Cardiac muscle cell (in vitro differentiated cells and primary cell): Measurements from ENCODE around the gene ABCF2. TPM values are rescaled to one million over a fixed set of nuclear protein-coding genes. Genes with fewer than 3 reads are reported as not detected.

Experiments used
- DNase-seq, 2 donors: peaks; one replicate each; pipeline versions ENCODE4 v3.0.0 to v3.0.0-alpha.2; 2010 to 2017; ENCODE audit warnings: low read depth in 1 of 2, low spot score in 1 of 2
- H3K27ac ChIP-seq: fragments of 200-600 bp; sonication (generic); 2 replicates; pipeline ENCODE4 v1.5.1; 2016
- H3K27me3 ChIP-seq: fragments of 200-600 bp; sonication (generic); 2 replicates; pipeline ENCODE4 v1.6.0; 2016; ENCODE audit warnings: control low read depth
- H3K36me3 ChIP-seq: fragments of 200-600 bp; sonication (generic); 2 replicates; pipeline ENCODE4 v1.5.1; 2016; ENCODE audit warnings: control low read depth
- H3K4me1 ChIP-seq: fragments of 200-600 bp; sonication (generic); 2 replicates; pipeline ENCODE4 v1.8.1; 2017; ENCODE audit warnings: low read depth, mild to moderate bottlenecking, mixed run types
- H3K4me3 ChIP-seq: fragments of 200-600 bp; sonication (generic); 2 replicates; pipeline ENCODE4 v1.5.1; 2016; ENCODE audit warnings: mild to moderate bottlenecking
- H3K9me3 ChIP-seq: fragments of 200-600 bp; sonication (generic); 2 replicates; pipeline ENCODE4 v1.5.1; 2017; ENCODE audit warnings: low read depth, mild to moderate bottlenecking, control low read depth
- CTCF ChIP-seq: IDR thresholded peaks from 2 replicates; pipeline ENCODE4 v1.5.1; 2012; ENCODE audit warnings: low read depth, mild to moderate bottlenecking, low read length
- polyA plus RNA-seq: library from polyadenylated mRNA; unstranded; fragments of >200 nt; fragmentation: Nextera tagmentation; extraction: Ambion mirVana; gene quantifications from 2 replicates; pipeline ENCODE4 v1.2.1, GENCODE V29; 2016
- total RNA-seq: library from RNA; depleted of rRNA; stranded (reverse); fragments of >200 nt; gene quantifications from 2 replicates; pipeline ENCODE4 v1.2.3, GENCODE V29; 2016

Gene ABCF2
- total and polyA plus RNA-seq, 2 experiments from 2014 or later = 32.7 to 34.3 TPM

GRCh38 chr7:151233804-151234203 lies 6.8 kb upstream of the ABCF2 start:
- H3K4me3 ChIP-seq = no peak overlapping the region
- peaks cover 4% of the 10 kb centered on the region for H3K4me1 ChIP-seq
- H3K27me3 ChIP-seq = no peaks in the 10 kb centered on the region
- H3K36me3 ChIP-seq = peaks cover 26% of the 10 kb centered on the region
- H3K27ac ChIP-seq = no peak overlapping the region
- no peaks in the 10 kb centered on the region for H3K9me3 ChIP-seq
- no peak for DNase-seq
- TF ChIP-seq CTCF = no peak

DNA sequence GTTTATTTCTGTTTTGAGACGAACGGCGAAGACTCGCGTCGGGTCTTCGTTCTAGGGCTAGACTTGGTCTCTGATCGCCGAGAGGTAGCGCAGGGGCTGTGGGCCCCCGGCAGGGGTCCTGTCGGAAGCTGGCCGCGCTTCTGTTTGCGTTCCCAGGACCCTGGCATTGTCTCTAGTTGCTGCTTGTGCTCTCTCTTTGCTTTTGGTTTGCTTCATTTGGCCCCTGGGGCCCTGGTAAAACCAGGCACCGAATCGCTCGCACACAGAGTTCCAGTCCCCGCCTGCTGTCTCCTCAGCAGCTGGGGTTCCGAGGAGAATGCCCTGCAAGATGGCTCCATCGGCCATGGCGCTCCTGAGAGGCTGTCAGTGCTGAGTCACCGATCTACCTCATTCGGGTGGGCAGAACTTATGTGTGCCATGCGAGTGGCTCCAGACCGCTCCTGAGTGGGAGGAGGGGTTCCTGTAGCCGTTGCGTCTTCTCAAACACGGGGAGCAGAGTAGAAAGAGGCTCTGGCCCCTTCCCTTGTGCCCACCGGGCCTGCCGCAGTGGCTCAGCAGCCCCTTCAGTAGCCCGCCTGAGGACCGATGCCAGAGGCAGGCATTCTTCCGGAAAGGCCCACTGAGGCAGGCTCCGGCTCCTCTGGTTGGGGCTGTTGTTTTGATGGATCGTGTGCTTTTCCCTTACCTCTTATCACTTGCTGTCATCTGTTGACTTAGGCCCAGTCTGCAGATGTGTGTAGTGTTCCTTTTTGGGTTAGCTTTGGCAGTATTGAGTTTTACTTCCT lies 6.1 kb upstream of the ABCF2 start:
- H3K4me3 ChIP-seq = peak overlapping the region; percentile 92
- peaks cover 19% of the 10 kb centered on the region for H3K36me3 ChIP-seq
- no peaks in the 10 kb centered on the region for H3K9me3 ChIP-seq
- peak overlapping the region; percentile 53 for H3K27ac ChIP-seq
- H3K4me1 ChIP-seq = peaks cover 9% of the 10 kb centered on the region
- peak; percentile 39 to 79 for DNase-seq
- no peak for TF ChIP-seq CTCF
- H3K27me3 ChIP-seq = no peaks in the 10 kb centered on the region

DNA sequence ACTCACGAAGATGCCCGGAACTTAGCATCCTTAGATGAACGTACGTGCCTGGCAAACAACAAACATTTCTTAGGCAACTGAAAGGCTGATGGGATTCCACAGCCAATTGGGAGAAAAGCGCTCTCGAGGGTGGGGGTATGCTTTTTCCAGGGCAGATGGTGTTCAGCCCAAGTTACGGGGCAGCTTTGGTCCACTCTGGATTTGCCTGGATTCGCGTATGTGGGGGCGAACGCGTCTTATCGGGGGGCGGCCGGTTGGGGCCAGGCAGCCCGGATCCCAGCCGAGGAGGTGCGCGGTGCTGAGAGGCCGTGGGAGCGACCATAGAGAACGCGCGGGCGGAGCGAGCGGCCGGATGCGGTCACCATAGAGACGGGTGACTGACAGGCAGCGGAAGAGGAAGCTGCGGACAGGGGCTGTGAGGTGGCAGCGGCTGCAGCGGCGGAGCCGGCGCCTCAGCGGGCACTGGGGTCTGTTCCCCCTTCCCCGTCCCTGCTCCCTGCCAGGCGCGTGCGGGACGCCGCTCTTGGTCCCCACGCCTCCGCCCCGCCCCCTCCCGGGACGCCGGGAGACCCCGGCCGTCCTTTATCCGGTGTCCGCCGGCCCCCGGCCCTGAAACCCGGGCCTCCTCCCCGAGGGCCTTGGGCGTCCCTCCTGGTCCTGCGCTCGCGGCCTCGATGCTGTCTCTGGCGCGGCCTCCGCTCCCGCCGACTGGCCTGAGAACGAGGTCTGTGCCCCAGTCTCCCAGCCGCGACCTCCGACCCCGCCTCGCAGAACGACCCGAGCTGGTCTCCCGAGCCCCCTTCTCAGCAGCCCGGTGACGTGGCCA lies 5.3 kb upstream of the ABCF2 start, which contains the start of gene CHPF2:
Gene CHPF2, plus strand, starts transcription at position 393 of the 826 bp plus-strand sequence. CDS start 1,529 bp downstream, outside the sequence.
- no peaks in the 10 kb centered on the region for H3K9me3 ChIP-seq
- peaks cover 12% of the 10 kb centered on the region for H3K36me3 ChIP-seq
- TF ChIP-seq CTCF = no peak
- no peaks in the 10 kb centered on the region for H3K27me3 ChIP-seq
- peak; percentile 90 to 92 for DNase-seq
- peak within 1 kb of the TSS; percentile 92 for H3K4me3 ChIP-seq
- peaks cover 12% of the 10 kb centered on the region for H3K4me1 ChIP-seq
- H3K27ac ChIP-seq = peak within 1 kb of the TSS; percentile 53

DNA sequence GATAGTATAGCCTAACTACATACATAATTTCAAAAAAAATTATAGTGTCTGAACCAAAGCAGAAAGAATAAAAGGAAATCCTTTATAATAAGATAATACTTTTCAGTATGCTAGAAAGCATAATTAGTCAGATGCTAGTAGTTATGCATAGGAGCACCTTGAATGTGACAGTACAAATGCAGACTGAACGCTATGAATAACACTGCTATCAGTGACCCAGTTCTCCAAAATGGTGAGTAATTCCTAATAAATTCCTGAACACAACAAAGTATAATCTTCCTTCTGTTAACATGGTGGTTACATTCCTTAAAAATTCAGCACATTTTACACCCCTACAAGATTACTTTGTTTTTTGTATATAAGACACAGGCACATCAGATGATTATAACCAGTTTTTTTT lies 4.1 kb upstream of the ABCF2 start:
- H3K9me3 ChIP-seq = no peaks in the 10 kb centered on the region
- no peak overlapping the region for H3K4me3 ChIP-seq
- H3K27me3 ChIP-seq = no peaks in the 10 kb centered on the region
- TF ChIP-seq CTCF = no peak
- peaks cover 13% of the 10 kb centered on the region for H3K4me1 ChIP-seq
- H3K36me3 ChIP-seq = no peaks in the 10 kb centered on the region
- no peak overlapping the region for H3K27ac ChIP-seq
- DNase-seq = no peak

GRCh38 chr7:151229249-151229648 lies 2.2 kb upstream of the ABCF2 start:
- DNase-seq = no peak
- Histone ChIP-seq H3K4me1 (peaks cover 18% of the 10 kb centered on the region), H3K9me3 (no peaks in the 10 kb centered on the region), H3K27me3 (no peaks in the 10 kb centered on the region), H3K36me3 (peaks cover 4% of the 10 kb centered on the region), H3K27ac (no peak overlapping the region), H3K4me3 (no peak overlapping the region)
- no peak for TF ChIP-seq CTCF
